Measurements from ENCODE around the gene DMRT2.

- TF ChIP-seq, protein P1, sequence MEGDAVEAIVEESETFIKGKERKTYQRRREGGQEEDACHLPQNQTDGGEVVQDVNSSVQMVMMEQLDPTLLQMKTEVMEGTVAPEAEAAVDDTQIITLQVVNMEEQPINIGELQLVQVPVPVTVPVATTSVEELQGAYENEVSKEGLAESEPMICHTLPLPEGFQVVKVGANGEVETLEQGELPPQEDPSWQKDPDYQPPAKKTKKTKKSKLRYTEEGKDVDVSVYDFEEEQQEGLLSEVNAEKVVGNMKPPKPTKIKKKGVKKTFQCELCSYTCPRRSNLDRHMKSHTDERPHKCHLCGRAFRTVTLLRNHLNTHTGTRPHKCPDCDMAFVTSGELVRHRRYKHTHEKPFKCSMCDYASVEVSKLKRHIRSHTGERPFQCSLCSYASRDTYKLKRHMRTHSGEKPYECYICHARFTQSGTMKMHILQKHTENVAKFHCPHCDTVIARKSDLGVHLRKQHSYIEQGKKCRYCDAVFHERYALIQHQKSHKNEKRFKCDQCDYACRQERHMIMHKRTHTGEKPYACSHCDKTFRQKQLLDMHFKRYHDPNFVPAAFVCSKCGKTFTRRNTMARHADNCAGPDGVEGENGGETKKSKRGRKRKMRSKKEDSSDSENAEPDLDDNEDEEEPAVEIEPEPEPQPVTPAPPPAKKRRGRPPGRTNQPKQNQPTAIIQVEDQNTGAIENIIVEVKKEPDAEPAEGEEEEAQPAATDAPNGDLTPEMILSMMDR (IDR thresholded peaks at IDR 0.05) = no peak
- no peak for TF ChIP-seq POLR2A (IDR thresholded peaks at IDR 0.05)
Measured at GRCh38 chr9:1055166-1055565, 5.0 kb downstream of the DMRT2 start.
